Choroid plexus epithelial cell (primary cell): ENCODE measurements around the gene FRMPD2.

Experiments used
- DNase-seq: peaks from one replicate; pipeline ENCODE4 v3.0.0-alpha.2; 2010; ENCODE audit warnings: low read depth
- H3K4me3 ChIP-seq: 2 replicates; pipeline ENCODE4 v1.5.1; 2011; ENCODE audit warnings: low read depth, mild to moderate bottlenecking, control low read depth, low read length, moderate library complexity
- TF ChIP-seq, protein P1 (sequence below): conservative IDR thresholded peaks from 2 replicates; pipeline ENCODE4 v1.5.1; 2011; ENCODE audit warnings: low read depth, mild to moderate bottlenecking, control low read depth, inconsistent platforms, low read length, moderate library complexity

FRMPD2 gene

GRCh38 chr10:48266528-48266927 lies 8.0 kb downstream of the FRMPD2 start:
- no peak overlapping the region for H3K4me3 ChIP-seq
- TF ChIP-seq, protein P1, sequence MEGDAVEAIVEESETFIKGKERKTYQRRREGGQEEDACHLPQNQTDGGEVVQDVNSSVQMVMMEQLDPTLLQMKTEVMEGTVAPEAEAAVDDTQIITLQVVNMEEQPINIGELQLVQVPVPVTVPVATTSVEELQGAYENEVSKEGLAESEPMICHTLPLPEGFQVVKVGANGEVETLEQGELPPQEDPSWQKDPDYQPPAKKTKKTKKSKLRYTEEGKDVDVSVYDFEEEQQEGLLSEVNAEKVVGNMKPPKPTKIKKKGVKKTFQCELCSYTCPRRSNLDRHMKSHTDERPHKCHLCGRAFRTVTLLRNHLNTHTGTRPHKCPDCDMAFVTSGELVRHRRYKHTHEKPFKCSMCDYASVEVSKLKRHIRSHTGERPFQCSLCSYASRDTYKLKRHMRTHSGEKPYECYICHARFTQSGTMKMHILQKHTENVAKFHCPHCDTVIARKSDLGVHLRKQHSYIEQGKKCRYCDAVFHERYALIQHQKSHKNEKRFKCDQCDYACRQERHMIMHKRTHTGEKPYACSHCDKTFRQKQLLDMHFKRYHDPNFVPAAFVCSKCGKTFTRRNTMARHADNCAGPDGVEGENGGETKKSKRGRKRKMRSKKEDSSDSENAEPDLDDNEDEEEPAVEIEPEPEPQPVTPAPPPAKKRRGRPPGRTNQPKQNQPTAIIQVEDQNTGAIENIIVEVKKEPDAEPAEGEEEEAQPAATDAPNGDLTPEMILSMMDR = no peak
- no peak for DNase-seq

DNA sequence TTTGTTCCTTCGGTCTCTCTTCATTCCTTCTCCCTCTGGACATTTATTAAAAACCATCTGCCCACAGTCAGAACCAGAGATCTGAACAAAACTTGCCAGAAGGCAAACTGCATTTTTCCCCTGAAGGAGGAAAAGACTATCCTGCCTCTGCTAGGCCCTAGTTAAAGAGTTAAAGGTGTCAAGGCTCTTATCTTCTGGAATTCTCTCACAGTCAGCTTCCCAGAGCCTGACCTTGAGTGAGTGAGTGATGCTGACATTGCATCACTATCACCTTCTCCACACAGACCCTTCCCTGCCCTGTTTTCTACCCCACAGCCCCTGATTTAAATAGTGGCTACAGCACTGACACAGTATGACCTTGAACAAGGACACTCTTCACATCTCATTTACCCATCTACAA lies 16.4 kb downstream of the FRMPD2 start:
- no peak overlapping the region for H3K4me3 ChIP-seq
- no peak for DNase-seq
- TF ChIP-seq, protein P1 = no peak

DNA sequence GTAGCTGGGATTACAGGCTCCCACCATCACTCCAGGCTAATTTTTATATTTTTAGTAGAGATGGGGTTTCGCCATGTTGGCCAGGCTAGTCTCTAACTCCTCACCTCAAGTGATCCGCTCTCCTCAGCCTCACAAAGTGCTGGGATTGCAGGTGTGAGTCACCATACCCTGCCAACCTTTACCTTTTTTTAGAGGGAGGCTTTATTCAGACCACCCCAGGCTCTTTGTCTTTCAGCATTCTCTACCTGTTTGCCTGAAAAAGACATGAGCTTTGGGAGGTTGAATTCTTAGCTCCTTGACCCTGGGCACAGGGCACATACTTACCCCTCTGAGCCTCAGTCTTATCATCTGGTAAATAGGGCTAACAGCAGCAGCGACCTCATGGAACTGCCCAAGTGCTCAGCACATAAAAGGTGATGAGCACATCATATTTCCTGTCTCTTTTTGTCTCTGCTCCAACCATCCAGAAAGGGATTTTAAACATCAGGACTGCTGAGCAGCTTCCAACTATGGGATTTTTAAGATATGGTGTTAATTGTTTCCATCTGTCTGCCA lies 17.0 kb downstream of the FRMPD2 start:
- TF ChIP-seq, protein P1 = no peak
- no peak overlapping the region for H3K4me3 ChIP-seq
- no peak for DNase-seq

- no peak overlapping the region for H3K4me3 ChIP-seq
- DNase-seq = no peak
- TF ChIP-seq, protein P1 = no peak
These were observed 18.8 kb downstream of the FRMPD2 start for GRCh38 chr10:48255722-48256121.

DNA sequence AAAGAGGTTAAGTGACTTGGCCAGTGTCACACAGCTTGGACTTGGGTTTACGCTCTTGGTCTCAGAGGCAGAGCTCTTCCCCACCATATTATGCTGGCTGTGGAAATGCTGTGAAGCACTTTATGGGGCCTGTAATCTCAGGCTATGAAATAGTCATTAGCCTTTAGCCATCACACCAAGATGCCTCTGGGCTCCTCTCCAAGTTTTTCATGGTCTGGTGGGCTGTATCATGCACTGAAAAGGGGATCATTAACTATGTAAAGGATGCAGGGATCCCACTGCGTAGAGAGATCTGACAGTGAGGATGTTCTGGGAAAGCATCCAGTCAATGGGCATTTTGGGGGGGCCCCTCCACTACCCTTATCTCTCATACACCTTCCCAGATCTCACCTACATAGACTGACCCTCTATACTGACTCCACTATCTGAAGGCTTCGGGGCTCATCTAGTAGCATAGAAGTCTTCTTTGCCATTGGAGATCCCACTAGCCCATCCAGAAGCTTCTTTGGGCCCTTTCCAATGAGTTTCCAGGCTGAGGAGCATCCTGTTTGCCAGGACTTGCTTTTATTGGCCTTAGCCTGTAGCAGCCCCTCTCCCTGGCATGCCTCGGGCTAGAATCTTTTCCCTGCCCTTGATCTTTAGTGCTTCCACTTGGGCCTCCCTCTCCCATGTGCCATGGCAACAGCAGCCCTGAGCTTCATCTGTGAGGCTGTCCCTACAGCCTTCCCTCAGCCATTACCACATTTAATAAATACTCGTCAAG lies 19.6 kb downstream of the FRMPD2 start:
- H3K4me3 ChIP-seq = no peak overlapping the region
- TF ChIP-seq, protein P1 = no peak
- DNase-seq = no peak

DNA sequence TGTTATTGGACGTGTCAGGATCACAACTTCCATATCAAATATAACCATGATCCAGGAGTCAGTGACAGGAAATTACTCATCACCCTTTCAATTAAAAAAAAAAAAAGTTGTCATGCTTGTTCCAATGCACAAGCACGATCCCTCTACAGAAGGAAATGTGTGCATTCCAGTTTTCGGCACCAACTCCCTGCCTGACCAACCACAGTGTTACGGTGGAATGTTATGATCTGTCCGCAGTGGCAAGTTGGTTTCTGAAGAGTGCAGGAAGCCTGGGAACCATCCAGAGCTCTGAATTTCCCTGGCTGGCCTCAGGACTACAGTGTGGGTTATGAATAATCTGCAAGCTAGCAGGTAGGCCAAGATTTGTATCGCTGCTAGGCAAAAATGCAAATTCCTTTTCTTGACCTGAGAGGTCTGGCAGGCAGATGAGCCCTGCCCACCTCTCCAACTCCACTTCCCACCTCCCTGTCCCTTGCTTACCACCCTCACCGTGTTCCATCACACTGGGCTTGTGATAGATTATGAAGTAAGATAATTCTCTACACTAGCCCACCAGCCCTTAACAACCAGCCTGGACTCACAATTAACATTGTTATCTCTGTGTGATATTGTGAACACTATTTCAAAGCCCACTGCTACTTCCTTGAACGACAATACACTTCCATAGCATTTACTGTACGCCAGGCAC lies 20.4 kb downstream of the FRMPD2 start:
- no peak overlapping the region for H3K4me3 ChIP-seq
- peak; percentile 69 for DNase-seq
- TF ChIP-seq, protein P1 = no peak

GRCh38 chr10:48252354-48252650 lies 22.2 kb downstream of the FRMPD2 start:
- no peak for DNase-seq
- TF ChIP-seq, protein P1 = no peak
- H3K4me3 ChIP-seq = no peak overlapping the region
